H9 (cell line): ENCODE results near the gene PRR36. TPM values are rescaled to one million over a fixed set of nuclear protein-coding genes. Genes with fewer than 3 reads are reported as not detected.

ENCODE experiments used
- DNase-seq: peaks from one replicate; pipeline ENCODE4 v3.0.0-alpha.2; 2017
- H2AFZ ChIP-seq: one replicate; pipeline ENCODE4 v1.6.1; 2013; ENCODE audit warnings: mild to moderate bottlenecking, low read length, control low read depth, moderate library complexity
- H2AK5ac ChIP-seq: 2 replicates; pipeline ENCODE4 v1.6.1; 2013; ENCODE audit warnings: low read length, control low read depth, mixed read lengths; ENCODE audit not compliant: insufficient read length
- H2BK120ac ChIP-seq: one replicate; pipeline ENCODE4 v1.6.1; 2013; ENCODE audit warnings: low read depth, mild to moderate bottlenecking, low read length, control low read depth, inconsistent platforms; ENCODE audit not compliant: poor library complexity, severe bottlenecking
- H2BK12ac ChIP-seq: 2 replicates; pipeline ENCODE4 v1.6.1; 2013; ENCODE audit warnings: low read length, control low read depth, mixed read lengths, low read depth; ENCODE audit not compliant: insufficient read length
- H2BK15ac ChIP-seq: 2 replicates; pipeline ENCODE4 v1.6.1; 2013; ENCODE audit warnings: low read depth, low read length, control low read depth
- H2BK20ac ChIP-seq: one replicate; pipeline ENCODE4 v1.6.1; 2013; ENCODE audit warnings: low read depth, mild to moderate bottlenecking, low read length, control low read depth, inconsistent platforms; ENCODE audit not compliant: poor library complexity, severe bottlenecking
- H2BK5ac ChIP-seq: 2 replicates; pipeline ENCODE4 v1.6.1; 2013; ENCODE audit warnings: low read length, control low read depth, mixed read lengths; ENCODE audit not compliant: insufficient read length
- H3K14ac ChIP-seq: 2 replicates; pipeline ENCODE4 v1.6.1; 2013; ENCODE audit warnings: low read length, control low read depth; ENCODE audit not compliant: insufficient read depth
- H3K18ac ChIP-seq: 2 replicates; pipeline ENCODE4 v1.6.1; 2013; ENCODE audit warnings: low read depth, mild to moderate bottlenecking, mixed read lengths, low read length, control low read depth; ENCODE audit not compliant: insufficient read length
- H3K23ac ChIP-seq: 2 replicates; pipeline ENCODE4 v1.6.1; 2013; ENCODE audit warnings: low read length, control low read depth, mixed read lengths, low read depth; ENCODE audit not compliant: insufficient read length
- H3K23me2 ChIP-seq: 2 replicates; pipeline ENCODE4 v1.6.1; 2013; ENCODE audit warnings: low read depth, mild to moderate bottlenecking, mixed read lengths, low read length, control low read depth; ENCODE audit not compliant: insufficient read length, poor library complexity, severe bottlenecking
- H3K27ac ChIP-seq: 2 replicates; pipeline ENCODE4 v1.5.1; 2013; ENCODE audit warnings: low read length, control low read depth, mixed read lengths, low read depth; ENCODE audit not compliant: insufficient read length
- H3K27me3 ChIP-seq: 2 replicates; pipeline ENCODE4 v1.6.1; 2013; ENCODE audit warnings: low read length, control low read depth, inconsistent platforms; ENCODE audit not compliant: insufficient read depth
- H3K4ac ChIP-seq: 2 replicates; pipeline ENCODE4 v1.6.1; 2013; ENCODE audit warnings: low read depth, mild to moderate bottlenecking, control low read depth, inconsistent platforms, low read length, moderate library complexity
- H3K4me1 ChIP-seq: 2 replicates; pipeline ENCODE4 v1.6.1; 2013; ENCODE audit warnings: low read length, control low read depth, inconsistent platforms; ENCODE audit not compliant: insufficient read depth
- H3K4me2 ChIP-seq: 2 replicates; pipeline ENCODE4 v1.6.1; 2013; ENCODE audit warnings: low read length, control low read depth, mixed read lengths; ENCODE audit not compliant: insufficient read length, insufficient read depth
- H3K56ac ChIP-seq: 2 replicates; pipeline ENCODE4 v1.6.1; 2013; ENCODE audit warnings: low read depth, mild to moderate bottlenecking, mixed read lengths, low read length, control low read depth; ENCODE audit not compliant: insufficient read length
- H3K79me1 ChIP-seq: 2 replicates; pipeline ENCODE4 v1.6.1; 2013; ENCODE audit warnings: low read depth, mild to moderate bottlenecking, moderate library complexity, low read length, control low read depth, inconsistent platforms; ENCODE audit not compliant: insufficient read depth, poor library complexity, severe bottlenecking
- H3K79me2 ChIP-seq: 2 replicates; pipeline ENCODE4 v1.6.1; 2013; ENCODE audit warnings: low read length, control low read depth, inconsistent platforms; ENCODE audit not compliant: insufficient read depth
- H3K9ac ChIP-seq: 2 replicates; pipeline ENCODE4 v1.6.1; 2013; ENCODE audit warnings: low read length, control low read depth, mixed read lengths; ENCODE audit not compliant: insufficient read length; ENCODE audit errors: extremely low read depth
- H3K9me3 ChIP-seq: one replicate; pipeline ENCODE4 v1.6.1; 2013; ENCODE audit warnings: low read depth, low read length, inconsistent platforms; ENCODE audit not compliant: control insufficient read depth
- H3T11ph ChIP-seq: one replicate; pipeline ENCODE4 v1.6.1; 2013; ENCODE audit warnings: mild to moderate bottlenecking, low read length, control low read depth, inconsistent platforms
- H4K20me1 ChIP-seq: one replicate; pipeline ENCODE4 v1.6.1; 2013; ENCODE audit not compliant: control insufficient read depth, insufficient read length, insufficient read depth
- H4K5ac ChIP-seq: 2 replicates; pipeline ENCODE4 v1.6.1; 2013; ENCODE audit warnings: low read depth, mild to moderate bottlenecking, mixed read lengths, low read length, control low read depth; ENCODE audit not compliant: insufficient read length
- H4K8ac ChIP-seq: replicated peaks from 2 replicates; pipeline ENCODE4 v1.6.1; 2013; ENCODE audit warnings: low read length, control low read depth, mixed read lengths, low read depth; ENCODE audit not compliant: insufficient read length
- H4K91ac ChIP-seq: 2 replicates; pipeline ENCODE4 v1.6.1; 2013; ENCODE audit warnings: low read depth, mild to moderate bottlenecking, moderate library complexity, mixed read lengths, low read length, control low read depth; ENCODE audit not compliant: insufficient read length
- H3K27ac Mint-ChIP-seq, 3 experiments: 2 replicates in 2 of 3; 3 replicates in 1 of 3; pipeline ENCODE4 v1.8.0; 2020 to 2021; ENCODE audit warnings: mixed read lengths in 3 of 3, mild to moderate bottlenecking in 1 of 3, moderate library complexity in 1 of 3
- H3K27me3 Mint-ChIP-seq: 2 replicates; pipeline ENCODE4 v1.8.0; 2021; ENCODE audit warnings: low read depth, mild to moderate bottlenecking, moderate library complexity, mixed read lengths
- H3K36me3 Mint-ChIP-seq, 3 experiments: 2 replicates in 2 of 3; 3 replicates in 1 of 3; pipeline ENCODE4 v1.8.0; 2020 to 2021; ENCODE audit warnings: low read depth in 3 of 3, mixed read lengths in 3 of 3; ENCODE audit not compliant: insufficient read depth in 1 of 3
- H3K4me1 Mint-ChIP-seq, 2 experiments: 2 replicates each; pipeline ENCODE4 v1.8.0; 2020; ENCODE audit warnings: mixed read lengths in 2 of 2
- H3K4me3 Mint-ChIP-seq, 2 experiments: 2 replicates in 1 of 2; 3 replicates in 1 of 2; pipeline ENCODE4 v1.8.0; 2020 to 2021; ENCODE audit warnings: mild to moderate bottlenecking in 2 of 2, mixed read lengths in 2 of 2, moderate library complexity in 1 of 2
- H3K9me3 Mint-ChIP-seq, 2 experiments: 2 replicates in 1 of 2; 3 replicates in 1 of 2; pipeline ENCODE4 v1.8.0; 2020; ENCODE audit warnings: mild to moderate bottlenecking in 2 of 2, mixed read lengths in 2 of 2, moderate library complexity in 1 of 2
- WGBS: extraction: QIAGEN DNeasy Blood & Tissue Kit; methylation state at CpG from one replicate; pipeline ENCODE4 v1.1.7; 2013; ENCODE audit warnings: missing lambda C conversion rate, low lambda C conversion rate, mixed read lengths; ENCODE audit not compliant: insufficient read length; ENCODE audit errors: extremely low coverage; 5-methylcytosine and 5-hydroxymethylcytosine counted together
- long read RNA-seq: library from polyadenylated mRNA; unstranded; transcript quantifications from one replicate; pipeline ENCODE4 v2.0.0, GENCODE V29; 2020
- total RNA-seq: library from RNA; stranded (reverse); gene quantifications from 2 replicates; pipeline ENCODE4 v1.2.1, GENCODE V29; 2021
- TF ChIP-seq, protein P1 (sequence below): fragments of 200-600 bp; sonication (generic); conservative IDR thresholded peaks from 3 replicates; pipeline ENCODE4 v1.8.0; 2021; ENCODE audit warnings: antibody characterized with exemption, mild to moderate bottlenecking

PRR36 gene
- total RNA-seq: 20.4 and 21.4 TPM in 2 replicates
- long read RNA-seq: 0 reads

GRCh38 chr19:7874076-7874896, at the start of gene PRR36:
Gene PRR36, minus strand, starts transcription at chr19:7874390. Its CDS starts 701 bp downstream, at chr19:7873689.
- no peaks in the 10 kb centered on the region for H3K9me3 ChIP-seq
- TF ChIP-seq, protein P1, sequence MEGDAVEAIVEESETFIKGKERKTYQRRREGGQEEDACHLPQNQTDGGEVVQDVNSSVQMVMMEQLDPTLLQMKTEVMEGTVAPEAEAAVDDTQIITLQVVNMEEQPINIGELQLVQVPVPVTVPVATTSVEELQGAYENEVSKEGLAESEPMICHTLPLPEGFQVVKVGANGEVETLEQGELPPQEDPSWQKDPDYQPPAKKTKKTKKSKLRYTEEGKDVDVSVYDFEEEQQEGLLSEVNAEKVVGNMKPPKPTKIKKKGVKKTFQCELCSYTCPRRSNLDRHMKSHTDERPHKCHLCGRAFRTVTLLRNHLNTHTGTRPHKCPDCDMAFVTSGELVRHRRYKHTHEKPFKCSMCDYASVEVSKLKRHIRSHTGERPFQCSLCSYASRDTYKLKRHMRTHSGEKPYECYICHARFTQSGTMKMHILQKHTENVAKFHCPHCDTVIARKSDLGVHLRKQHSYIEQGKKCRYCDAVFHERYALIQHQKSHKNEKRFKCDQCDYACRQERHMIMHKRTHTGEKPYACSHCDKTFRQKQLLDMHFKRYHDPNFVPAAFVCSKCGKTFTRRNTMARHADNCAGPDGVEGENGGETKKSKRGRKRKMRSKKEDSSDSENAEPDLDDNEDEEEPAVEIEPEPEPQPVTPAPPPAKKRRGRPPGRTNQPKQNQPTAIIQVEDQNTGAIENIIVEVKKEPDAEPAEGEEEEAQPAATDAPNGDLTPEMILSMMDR: no peak
- no peaks in the 10 kb centered on the region for H4K20me1 ChIP-seq
- H3K79me1 ChIP-seq: no peaks in the 10 kb centered on the region
- no peak within 1 kb of the TSS for H4K8ac ChIP-seq
- H4K91ac ChIP-seq: no peak within 1 kb of the TSS
- Mint-ChIP-seq H3K27ac (peak within 1 kb of the TSS in 1 of 3 experiments; percentile 90; a peak in 2 of 7 replicates), H3K4me1 (peaks cover 17 to 26% of the 10 kb centered on the region in 2 experiments), H3K36me3 (peaks cover 0 to 6% (median 5%) of the 10 kb centered on the region in 3 experiments; a peak in 4 of 7 replicates), H3K27me3 (peaks cover 12% of the 10 kb centered on the region), H3K9me3 (no peaks in the 10 kb centered on the region), H3K4me3 (peak within 1 kb of the TSS; percentile 82 to 97)
- H3K14ac ChIP-seq: peak within 1 kb of the TSS; percentile 88; the same call in 1 of the 2 replicates
- H2BK5ac ChIP-seq: no peak within 1 kb of the TSS
- no peaks in the 10 kb centered on the region; the same call in 1 of the 2 replicates for H3K4me1 ChIP-seq
- no peak within 1 kb of the TSS for H3K4ac ChIP-seq
- no peak within 1 kb of the TSS for H2BK12ac ChIP-seq
- H3K23ac ChIP-seq: no peak within 1 kb of the TSS
- H2BK120ac ChIP-seq: no peak within 1 kb of the TSS
- H3K18ac ChIP-seq: peak within 1 kb of the TSS; percentile 75
- H2BK20ac ChIP-seq: no peak within 1 kb of the TSS
- peak within 1 kb of the TSS; percentile 71 for H3K4me2 ChIP-seq
- WGBS: no CpG with 5 or more reads among the region's 88 CpGs
- no peaks in the 10 kb centered on the region for H3K79me2 ChIP-seq
- peak within 1 kb of the TSS; percentile 43 for H2AFZ ChIP-seq
- H4K5ac ChIP-seq: no peak within 1 kb of the TSS
- H2AK5ac ChIP-seq: no peak within 1 kb of the TSS
- DNase-seq: peak; percentile 94
- no peak within 1 kb of the TSS for H3T11ph ChIP-seq
- H3K27ac ChIP-seq: no peak within 1 kb of the TSS
- peak within 1 kb of the TSS; percentile 20 for H3K9ac ChIP-seq
- peaks cover 1% of the 10 kb centered on the region; the same call in 1 of the 2 replicates for H3K27me3 ChIP-seq
- no peak within 1 kb of the TSS; the same call in 1 of the 2 replicates for H2BK15ac ChIP-seq
- H3K23me2 ChIP-seq: peaks cover 13% of the 10 kb centered on the region
- H3K56ac ChIP-seq: no peak within 1 kb of the TSS
